DND-41 (cell line): Measurements from ENCODE around the gene LIPG.

Experiments used
- CTCF ChIP-seq: IDR thresholded peaks from 2 replicates; pipeline ENCODE4 v1.5.1; 2012; ENCODE audit warnings: borderline replicate concordance, low read length, moderate library complexity, mild to moderate bottlenecking; ENCODE audit not compliant: poor library complexity, severe bottlenecking; ENCODE audit errors: extremely low read depth
- EZH2 ChIP-seq: IDR thresholded peaks from 3 replicates; pipeline ENCODE4 v1.6.1; 2012; ENCODE audit warnings: borderline replicate concordance, low read depth, mild to moderate bottlenecking, moderate library complexity, low read length, inconsistent platforms; ENCODE audit not compliant: severe bottlenecking

GRCh38 chr18:49613641-49614151 lies 51.8 kb downstream of the LIPG start:
- no peak for TF ChIP-seq CTCF
- no peak for TF ChIP-seq EZH2
